Kidney (tissue), 14 donors: ENCODE data around the gene SMG6. TPM values are rescaled to one million over a fixed set of nuclear protein-coding genes. Genes with fewer than 3 reads are reported as not detected.
"Not testable (repeated sequence)": the region's sequence is repeated elsewhere in the genome, so short reads cannot be mapped to it uniquely, and the experiment has no call there.

Source experiments
- DNase-seq, 5 donors: peaks; one replicate each; pipeline ENCODE4 v3.0.0-alpha.2; 2013 to 2020
- FAIRE-seq: peaks from 2 replicates; lab custom pipeline; 2012; peaks lifted over from hg19 to GRCh38; lab: Jason Lieb, UNC
- H3K27ac ChIP-seq, 2 donors: one replicate each; pipeline ENCODE4 v1.7.0; 2013; ENCODE audit warnings: low read depth in 2 of 2, low read length in 2 of 2, inconsistent platforms in 1 of 2
- H3K27me3 ChIP-seq: one replicate; pipeline ENCODE4 v1.7.1; 2013; ENCODE audit warnings: low read length, inconsistent platforms; ENCODE audit not compliant: control insufficient read depth, insufficient read depth
- H3K36me3 ChIP-seq, 3 donors: one replicate each; pipeline versions ENCODE4 v1.7.0 to v1.7.1; 2013; ENCODE audit warnings: low read length in 3 of 3, control low read depth in 1 of 3, inconsistent platforms in 1 of 3; ENCODE audit not compliant: insufficient read depth in 3 of 3, control insufficient read depth in 2 of 3
- H3K4me1 ChIP-seq, 3 donors: one replicate each; pipeline versions ENCODE4 v1.7.0 to v1.7.1; 2013; ENCODE audit warnings: low read length in 3 of 3, inconsistent platforms in 1 of 3, low read depth in 1 of 3; ENCODE audit not compliant: control insufficient read depth in 2 of 3, insufficient read depth in 2 of 3
- H3K4me3 ChIP-seq, 3 donors: one replicate each; pipeline versions ENCODE4 v1.7.0 to v1.8.1; 2013; ENCODE audit warnings: low read length in 3 of 3, control low read depth in 1 of 3, inconsistent platforms in 1 of 3
- H3K9ac ChIP-seq, 3 donors: one replicate each; pipeline versions ENCODE4 v1.7.0 to v1.7.1; 2013; ENCODE audit warnings: low read length in 3 of 3, control low read depth in 1 of 3, inconsistent platforms in 1 of 3
- H3K9me3 ChIP-seq, 3 donors: one replicate each; pipeline versions ENCODE4 v1.7.0 to v1.7.1; 2013; ENCODE audit warnings: low read length in 3 of 3, control low read depth in 1 of 3, inconsistent platforms in 1 of 3; ENCODE audit not compliant: control insufficient read depth in 2 of 3, insufficient read depth in 1 of 3
- CTCF ChIP-seq: IDR thresholded peaks from 3 replicates; pipeline ENCODE4 v1.5.1; 2012; ENCODE audit warnings: mild to moderate bottlenecking, moderate library complexity, borderline replicate concordance; ENCODE audit not compliant: insufficient read depth; ENCODE audit errors: extremely low read depth
- intact Hi-C: fragments of 100-400 bp; cut with DNase I; formaldehyde crosslinking; loops from one replicate; pipeline ENCODE4 v1.11.1; 2022
- polyA plus RNA-seq: library from polyadenylated mRNA; stranded (reverse); fragments of 350-450 nt; fragmentation: Illumina TruSeq; extraction: RNeasy Lipid Tissue Mini Kit (QIAGEN cat#74804); gene quantifications from one replicate; pipeline ENCODE4 v1.2.3, GENCODE V29; 2014; ENCODE audit warnings: low read depth, low replicate concordance; ENCODE audit not compliant: insufficient read depth
- total RNA-seq: library from RNA; stranded (reverse); fragmentation: NEBNext Ultra II Directional; extraction: Animal tissue kit (Norgen Biotek cat#: 25700); gene quantifications from one replicate; pipeline ENCODE4 v1.2.1, GENCODE V29; 2021
- donor health status: control.
- donor health status: control.
- donor health status: control.
- donor health status: control.
- donor health status: control.
- donor health status: DM: yes; HTN: yes; CAD: no.
- donor health status: Normal renal cell carcinoma (clear cell type).

Gene SMG6
- total and polyA plus RNA-seq, 2 donors from 2014 or later: 20.6 to 37.3 TPM

- H3K9ac ChIP-seq: no peak overlapping the region
Observed at GRCh38 chr17:2263183-2264066, 40.2 kb downstream of the SMG6 start.

GRCh38 chr17:2262135-2262587 lies 41.4 kb downstream of the SMG6 start:
- peaks cover 0 to 2% (median 2%) of the 10 kb centered on the region in 3 donors for H3K36me3 ChIP-seq
- intact Hi-C loops: no loop called here
- H3K4me1 ChIP-seq: peaks cover 0 to 9% (median 0%) of the 10 kb centered on the region in 3 donors

More at GRCh38 chr17:2263183-2264066, 40.2 kb downstream of the SMG6 start:
- TF ChIP-seq CTCF: no peak
- Histone ChIP-seq H3K4me3 (no peak overlapping the region), H3K27ac (no peak overlapping the region), H3K4me1 (peaks cover 0 to 9% (median 0%) of the 10 kb centered on the region in 3 donors), H3K36me3 (peaks cover 0 to 2% (median 2%) of the 10 kb centered on the region in 3 donors), H3K27me3 (no peaks in the 10 kb centered on the region), H3K9me3 (no peaks in the 10 kb centered on the region)
- DNase-seq: no peak
- FAIRE-seq: no peak
- intact Hi-C loops: no loop called here

GRCh38 chr17:2259769-2260536 lies 43.6 kb downstream of the SMG6 start:
- Histone ChIP-seq H3K4me3 (no peak overlapping the region), H3K9me3 (no peaks in the 10 kb centered on the region), H3K4me1 (peaks cover 0 to 9% (median 0%) of the 10 kb centered on the region in 3 donors), H3K9ac (no peak overlapping the region), H3K27me3 (no peaks in the 10 kb centered on the region), H3K36me3 (peaks cover 0 to 2% (median under 1%) of the 10 kb centered on the region in 3 donors), H3K27ac (no peak overlapping the region)
- no peak for TF ChIP-seq CTCF
- FAIRE-seq (no peak), DNase-seq (no peak)
- intact Hi-C loops: no loop called here

More at GRCh38 chr17:2262135-2262587, 41.4 kb downstream of the SMG6 start:
- Histone ChIP-seq H3K27ac (no peak overlapping the region), H3K27me3 (no peaks in the 10 kb centered on the region), H3K4me3 (no peak overlapping the region), H3K9ac (no peak overlapping the region), H3K9me3 (no peaks in the 10 kb centered on the region)
- no peak for TF ChIP-seq CTCF
- FAIRE-seq (no peak), DNase-seq (no peak)

- FAIRE-seq, intact Hi-C loops, H3K9me3 ChIP-seq, H3K36me3 ChIP-seq, H3K4me3 ChIP-seq, H3K27me3 ChIP-seq, H3K9ac ChIP-seq, H3K27ac ChIP-seq, DNase-seq, H3K4me1 ChIP-seq: not testable (repeated sequence)
Observed at GRCh38 chr17:2258830-2259229, 44.8 kb downstream of the SMG6 start.
